Measurements from ENCODE around the gene UCHL1. TPM values are rescaled to one million over a fixed set of nuclear protein-coding genes. Genes with fewer than 3 reads are reported as not detected.

The UCHL1 gene
- total and polyA plus RNA-seq, 2 of the 13 experiments (the other 11 are each of a cell fraction or from before 2014, with no cell fraction given), result not detected

GRCh38 chr4:41245983-41246382, 10.7 kb upstream of the UCHL1 start:
- CTCF ChIA-PET (ENCODE audit: low intra/inter-chr PET ratio, low total read pairs), result no interaction called here
- Histone ChIP-seq H3K36me3 (replicated peaks in 1 of 2; ENCODE audit: control insufficient read depth in 1 of 2, insufficient read depth in 2 of 2, low read length in 2 of 2) (no peaks in the 10 kb centered on the region), H3K27me3 (ENCODE audit: control insufficient read depth in 1 of 2, insufficient read depth in 2 of 2, low read length in 2 of 2) (no peaks in the 10 kb centered on the region; a peak in 1 of 5 replicates), H3K9me3 (ENCODE audit: low read length) (no peaks in the 10 kb centered on the region), H2AFZ (ENCODE audit: low read length) (no peak overlapping the region), H3K4me3 (replicated peaks in 1 of 3; ENCODE audit: insufficient read depth in 1 of 3, low read depth in 2 of 3, low read length in 3 of 3) (no peak overlapping the region), H4K20me1 (ENCODE audit: insufficient read depth, low read length) (no peaks in the 10 kb centered on the region), H3K9ac (ENCODE audit: insufficient read depth, low read depth, low read length) (no peak overlapping the region), H3K27ac (ENCODE audit: extremely low read length, insufficient read depth, low read length) (no peak overlapping the region), H3K79me2 (ENCODE audit: insufficient read depth, low read length) (no peaks in the 10 kb centered on the region), H3K4me2 (ENCODE audit: low read depth, low read length) (no peak overlapping the region), H3K4me1 (ENCODE audit: insufficient read depth, low read length) (no peaks in the 10 kb centered on the region)
- in situ Hi-C loops (cut with HindIII; ENCODE audit: extremely low pct_ligation_motif_present, low pct_unique_long_range_greater_than_20kb), result no loop called here
- no peak for FAIRE-seq
- no peak for ATAC-seq
- 22% methylated on average over 1 of the region's 1 CpG for WGBS (ENCODE audit: low lambda C conversion rate)
- no peak for DNase-seq (ENCODE audit: low spot score)
- no TSS peak for BruUV-seq (replicated peaks)
- POLR2A ChIA-PET, result no interaction called here
- intact Hi-C loops (cut with micrococcal nuclease; ENCODE audit: unreplicated experiment), result no loop called here
- TF ChIP-seq DR1 (CRISPR knock-in tag; IDR thresholded peaks at IDR 0.05), result no peak
- no peak for TF ChIP-seq ZSCAN20 (CRISPR knock-in tag; IDR thresholded peaks at IDR 0.05; ENCODE audit: borderline replicate concordance)
- TF ChIP-seq CHD4 (IDR thresholded peaks at IDR 0.05; ENCODE audit: borderline replicate concordance, low read length), result no peak
- TF ChIP-seq ZNF484 (CRISPR knock-in tag; IDR thresholded peaks at IDR 0.05; ENCODE audit: borderline replicate concordance, low read depth), result no peak
- TF ChIP-seq MAFF (IDR thresholded peaks at IDR 0.05; ENCODE audit: low read depth, low read length), result no peak
- TF ChIP-seq PAF1 (CRISPR knock-in tag; IDR thresholded peaks at IDR 0.05), result no peak
- TF ChIP-seq ZBTB34 (CRISPR knock-in tag; IDR thresholded peaks at IDR 0.05), result no peak
- no peak for TF ChIP-seq JUN (CRISPR knock-in tag; IDR thresholded peaks at IDR 0.05)
- no peak for TF ChIP-seq RXRA (CRISPR knock-in tag; IDR thresholded peaks at IDR 0.05)
- TF ChIP-seq SRSF4 (IDR thresholded peaks at IDR 0.05; ENCODE audit: low read depth, low read length, poor library complexity, severe bottlenecking), result no peak
- TF ChIP-seq ZNF18 (CRISPR knock-in tag; IDR thresholded peaks at IDR 0.05; ENCODE audit: insufficient replicate concordance), result no peak
- TF ChIP-seq THAP7 (CRISPR knock-in tag; IDR thresholded peaks at IDR 0.05), result no peak
- no peak for TF ChIP-seq NFYB (CRISPR knock-in tag; IDR thresholded peaks at IDR 0.05)
- no peak for TF ChIP-seq ZNF639 (CRISPR knock-in tag; conservative IDR thresholded peaks at IDR 0.05)
- TF ChIP-seq JDP2 (CRISPR knock-in tag; IDR thresholded peaks at IDR 0.05; ENCODE audit: borderline replicate concordance), result no peak
- no peak for TF ChIP-seq SOX13 (IDR thresholded peaks at IDR 0.05)
- no peak for TF ChIP-seq SOX13 (CRISPR knock-in tag; conservative IDR thresholded peaks at IDR 0.05 in 1 of 2, IDR thresholded peaks at IDR 0.05 in 1 of 2)
- TF ChIP-seq ARID3A (IDR thresholded peaks at IDR 0.05; ENCODE audit: low read depth, low read length), result no peak
